ENCODE results near the gene REX1BD.

GRCh38 chr19:18608805-18609716 lies 20.5 kb downstream of the REX1BD start:
- no peak for TF ChIP-seq POLR2A (IDR thresholded peaks at IDR 0.05; ENCODE audit: borderline replicate concordance, extremely low read depth, insufficient read depth, insufficient read length)
- no peak for TF ChIP-seq CTCF (IDR thresholded peaks at IDR 0.05 in 2 of 3, conservative IDR thresholded peaks at IDR 0.05 in 1 of 3; ENCODE audit: borderline replicate concordance in 1 of 3, insufficient read depth in 1 of 3, low read depth in 2 of 3, low read length in 2 of 3)
- TF ChIP-seq, protein P1, sequence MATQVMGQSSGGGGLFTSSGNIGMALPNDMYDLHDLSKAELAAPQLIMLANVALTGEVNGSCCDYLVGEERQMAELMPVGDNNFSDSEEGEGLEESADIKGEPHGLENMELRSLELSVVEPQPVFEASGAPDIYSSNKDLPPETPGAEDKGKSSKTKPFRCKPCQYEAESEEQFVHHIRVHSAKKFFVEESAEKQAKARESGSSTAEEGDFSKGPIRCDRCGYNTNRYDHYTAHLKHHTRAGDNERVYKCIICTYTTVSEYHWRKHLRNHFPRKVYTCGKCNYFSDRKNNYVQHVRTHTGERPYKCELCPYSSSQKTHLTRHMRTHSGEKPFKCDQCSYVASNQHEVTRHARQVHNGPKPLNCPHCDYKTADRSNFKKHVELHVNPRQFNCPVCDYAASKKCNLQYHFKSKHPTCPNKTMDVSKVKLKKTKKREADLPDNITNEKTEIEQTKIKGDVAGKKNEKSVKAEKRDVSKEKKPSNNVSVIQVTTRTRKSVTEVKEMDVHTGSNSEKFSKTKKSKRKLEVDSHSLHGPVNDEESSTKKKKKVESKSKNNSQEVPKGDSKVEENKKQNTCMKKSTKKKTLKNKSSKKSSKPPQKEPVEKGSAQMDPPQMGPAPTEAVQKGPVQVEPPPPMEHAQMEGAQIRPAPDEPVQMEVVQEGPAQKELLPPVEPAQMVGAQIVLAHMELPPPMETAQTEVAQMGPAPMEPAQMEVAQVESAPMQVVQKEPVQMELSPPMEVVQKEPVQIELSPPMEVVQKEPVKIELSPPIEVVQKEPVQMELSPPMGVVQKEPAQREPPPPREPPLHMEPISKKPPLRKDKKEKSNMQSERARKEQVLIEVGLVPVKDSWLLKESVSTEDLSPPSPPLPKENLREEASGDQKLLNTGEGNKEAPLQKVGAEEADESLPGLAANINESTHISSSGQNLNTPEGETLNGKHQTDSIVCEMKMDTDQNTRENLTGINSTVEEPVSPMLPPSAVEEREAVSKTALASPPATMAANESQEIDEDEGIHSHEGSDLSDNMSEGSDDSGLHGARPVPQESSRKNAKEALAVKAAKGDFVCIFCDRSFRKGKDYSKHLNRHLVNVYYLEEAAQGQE (IDR thresholded peaks at IDR 0.05; ENCODE audit: low read depth): no peak
- TF ChIP-seq POLR2AphosphoS5 (IDR thresholded peaks at IDR 0.05; ENCODE audit: low read depth, low read length): no peak
- no peak for TF ChIP-seq ZNF274 (IDR thresholded peaks at IDR 0.05; ENCODE audit: low read depth, low read length)

All from HCT116 (cell line).